ENCODE data around the gene FAM131C.
"Not testable (repeated sequence)": the region's sequence is repeated elsewhere in the genome, so short reads cannot be mapped to it uniquely, and the experiment has no call there.

FAM131C gene

GRCh38 chr1:16057314-16057915, 16.0 kb downstream of the FAM131C start:
- DNase-seq: not testable (repeated sequence)

DNA sequence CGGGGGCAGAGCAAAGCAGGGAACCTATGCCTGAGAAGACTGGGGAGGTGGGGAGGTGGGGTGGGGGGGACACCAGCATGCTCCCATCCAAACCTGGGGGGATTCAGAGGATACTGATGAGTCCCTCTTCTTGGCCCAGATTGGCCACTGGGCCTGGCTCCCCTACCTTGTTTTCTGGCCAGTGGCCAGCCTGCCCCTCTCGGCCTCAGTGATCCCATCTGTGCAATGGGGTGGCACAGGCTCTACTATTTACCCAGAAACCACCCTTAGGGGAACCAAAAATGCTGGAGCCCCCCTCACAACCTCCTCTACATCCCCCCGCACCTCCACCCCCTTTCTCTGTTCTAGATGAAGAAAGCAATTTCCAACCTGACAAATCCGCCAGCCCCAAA, 16.9 kb downstream of the FAM131C start:
- DNase-seq: not testable (repeated sequence)

- peak; percentile 80 for DNase-seq
Observed at GRCh38 chr1:16055613-16056520, 17.6 kb downstream of the FAM131C start.

- no peak for DNase-seq
Observed at GRCh38 chr1:16054598-16055540, 18.6 kb downstream of the FAM131C start.

GRCh38 chr1:16053781-16054502, 19.5 kb downstream of the FAM131C start:
- no peak for DNase-seq

DNA sequence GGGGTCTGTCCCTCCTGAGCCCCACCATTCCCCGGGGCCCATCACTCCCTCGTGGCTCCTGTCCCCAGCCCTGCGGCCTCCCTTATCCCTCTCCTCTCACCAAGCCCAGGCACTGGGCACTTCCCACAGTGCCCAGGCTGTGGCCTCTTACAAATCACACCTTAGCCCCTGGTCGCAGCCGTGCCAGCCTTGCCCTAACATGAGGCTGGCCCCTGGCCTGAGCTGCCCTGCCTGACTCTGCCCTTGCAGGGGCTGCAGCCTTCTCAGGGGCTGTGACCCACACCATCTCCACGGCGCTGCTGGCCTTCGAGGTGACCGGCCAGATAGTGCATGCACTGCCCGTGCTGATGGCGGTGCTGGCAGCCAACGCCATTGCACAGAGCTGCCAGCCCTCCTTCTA, 21.5 kb downstream of the FAM131C start:
- DNase-seq: not testable (repeated sequence)

DNA sequence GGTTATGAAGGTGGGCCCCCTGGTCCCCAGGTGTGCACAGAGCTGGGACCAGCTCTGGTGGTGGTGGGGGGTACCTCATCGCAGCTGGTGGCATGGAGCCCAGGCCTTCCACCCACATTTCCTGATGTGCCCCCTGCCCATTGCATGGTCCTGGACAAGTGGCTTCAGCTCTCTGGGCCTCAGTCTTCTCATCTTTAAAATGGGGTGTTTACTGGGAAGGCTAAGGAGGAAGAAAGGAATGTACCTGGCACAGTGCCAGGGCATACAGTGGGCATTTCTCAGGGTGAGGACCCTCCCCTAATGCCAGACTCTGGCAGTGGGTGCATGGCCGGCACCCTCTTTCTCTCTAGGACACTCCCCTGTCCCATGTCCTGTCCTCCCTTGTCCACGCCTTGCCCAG, 22.4 kb downstream of the FAM131C start:
- no peak for DNase-seq

DNA sequence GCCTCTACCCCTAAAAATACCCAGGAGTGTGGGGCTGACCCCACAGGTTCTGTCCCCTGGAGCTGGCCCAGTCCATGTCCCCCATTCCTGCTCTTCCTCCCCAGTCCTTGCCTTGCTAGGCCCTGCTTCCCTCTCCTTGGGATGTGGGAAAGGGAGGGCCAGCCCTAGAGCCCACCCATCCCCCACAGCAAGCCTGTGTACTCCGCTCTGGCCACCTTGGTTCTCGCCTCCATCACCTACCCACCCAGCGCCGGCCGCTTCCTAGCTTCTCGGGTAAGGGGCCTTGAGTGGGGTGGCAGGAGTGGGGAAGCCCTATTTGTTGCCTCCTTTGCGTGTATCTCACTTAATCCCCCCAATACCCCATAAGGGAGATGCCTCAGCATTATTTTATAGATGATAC, 23.1 kb downstream of the FAM131C start:
- DNase-seq: no peak

DNA sequence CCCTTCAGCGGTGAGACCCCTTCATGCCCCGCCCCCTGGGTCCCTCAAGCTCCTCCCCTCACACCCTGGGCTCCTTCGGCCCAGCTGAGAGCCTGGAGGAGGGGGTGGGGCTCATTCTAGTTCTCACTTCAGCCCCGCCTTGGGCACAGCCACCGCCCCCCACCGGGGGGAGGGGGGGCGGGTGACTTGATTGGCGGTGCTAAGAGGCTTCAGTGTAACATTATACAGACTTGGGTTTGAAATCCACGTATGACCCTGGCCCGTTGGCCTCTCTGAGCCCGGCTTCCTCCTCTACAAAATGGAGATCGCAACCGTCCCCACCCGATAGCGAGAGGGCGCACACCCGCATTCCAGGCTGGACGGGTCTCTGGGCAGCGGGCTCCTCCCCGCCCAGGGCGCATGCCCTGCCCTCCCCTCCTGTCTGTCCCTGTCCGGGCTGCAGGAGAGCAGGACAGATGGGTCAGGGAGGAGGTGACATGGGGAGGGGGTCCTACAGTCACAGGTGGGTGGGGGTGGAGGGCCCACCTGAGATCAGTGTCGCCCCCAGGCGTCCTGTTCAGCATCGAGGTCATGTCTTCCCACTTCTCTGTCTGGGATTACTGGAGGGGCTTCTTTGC, 24.8 kb downstream of the FAM131C start:
- DNase-seq: peak; percentile 35

DNA sequence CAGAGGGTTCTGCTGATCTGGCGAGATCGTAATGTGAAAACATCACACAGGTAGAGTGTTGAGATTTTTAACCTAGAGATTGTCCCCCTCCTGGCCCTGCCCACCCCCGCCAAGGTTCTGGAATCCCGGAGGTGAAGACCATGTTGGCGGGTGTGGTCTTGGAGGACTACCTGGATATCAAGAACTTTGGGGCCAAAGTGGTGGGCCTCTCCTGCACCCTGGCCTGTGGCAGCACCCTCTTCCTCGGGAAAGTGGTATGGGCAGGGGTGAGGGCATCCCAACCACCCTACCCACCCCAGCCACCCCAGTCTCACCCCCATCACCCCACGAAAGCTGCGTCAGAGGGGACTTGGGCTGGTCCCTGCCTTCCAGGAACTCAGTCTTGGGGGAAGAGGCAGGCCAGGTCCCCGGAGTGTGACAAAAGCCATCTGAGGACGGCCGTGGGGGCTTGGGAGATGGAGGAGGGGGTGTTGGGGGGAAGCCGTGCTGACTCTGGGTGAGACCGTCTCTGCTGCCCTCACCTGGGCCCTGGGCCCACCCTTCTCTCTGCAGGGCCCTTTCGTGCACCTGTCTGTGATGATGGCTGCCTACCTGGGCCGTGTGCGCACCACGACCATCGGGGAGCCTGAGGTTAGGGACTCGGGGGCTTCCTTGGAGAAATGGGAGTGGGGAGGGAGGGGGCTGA, 25.5 kb downstream of the FAM131C start:
- DNase-seq: no peak

DNA sequence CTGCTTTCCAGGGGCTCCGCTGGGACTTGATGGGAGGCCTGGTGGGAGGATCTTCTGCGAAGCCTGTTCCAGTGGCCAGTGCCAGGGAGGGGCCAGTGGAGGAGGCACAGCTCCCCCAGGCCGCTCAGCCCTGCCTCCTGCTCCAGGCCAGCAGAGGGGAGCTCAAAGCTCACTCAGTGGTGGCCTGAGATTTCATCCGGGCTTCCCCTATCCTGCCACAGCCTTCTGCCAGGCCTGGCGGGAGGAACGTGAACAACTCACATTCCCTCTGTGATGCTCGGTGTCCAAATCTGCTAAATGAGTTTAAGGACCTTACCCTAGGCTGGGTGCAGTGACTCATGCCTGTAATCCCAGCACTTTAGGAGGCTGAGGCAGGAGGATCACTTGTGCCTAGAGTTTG, 26.6 kb downstream of the FAM131C start:
- no peak for DNase-seq

- no peak for DNase-seq
Observed at GRCh38 chr1:16043950-16044349, 29.5 kb downstream of the FAM131C start.

DNA sequence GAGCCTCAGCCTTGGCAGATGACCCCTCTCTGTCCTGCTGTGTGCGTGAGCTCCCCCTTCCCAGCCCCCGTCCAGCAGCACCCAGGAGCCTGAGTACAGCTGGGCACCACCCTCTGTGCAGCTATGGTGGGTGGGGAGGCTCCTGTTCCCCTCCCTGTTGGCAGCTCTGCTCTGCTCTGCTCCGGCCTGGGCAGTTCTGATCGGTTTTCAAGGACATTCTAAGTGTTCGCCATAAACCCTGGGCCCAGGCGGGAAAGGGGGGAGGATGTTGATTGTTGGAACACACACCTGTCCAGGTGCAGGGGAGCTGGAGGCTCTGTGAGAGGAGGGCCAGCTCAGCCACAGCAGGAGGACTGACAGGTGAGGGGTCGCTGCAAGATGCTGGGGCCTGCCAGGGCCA, 29.9 kb downstream of the FAM131C start, which contains the start of gene CLCNKB:
Gene CLCNKB (plus strand): TSS at position 262 of the 400 bp plus-strand sequence. CDS start 711 bp downstream, outside the sequence.
- DNase-seq: no peak

GRCh38 chr1:16042654-16043053, 30.8 kb downstream of the FAM131C start:
- DNase-seq: not testable (repeated sequence)

DNA sequence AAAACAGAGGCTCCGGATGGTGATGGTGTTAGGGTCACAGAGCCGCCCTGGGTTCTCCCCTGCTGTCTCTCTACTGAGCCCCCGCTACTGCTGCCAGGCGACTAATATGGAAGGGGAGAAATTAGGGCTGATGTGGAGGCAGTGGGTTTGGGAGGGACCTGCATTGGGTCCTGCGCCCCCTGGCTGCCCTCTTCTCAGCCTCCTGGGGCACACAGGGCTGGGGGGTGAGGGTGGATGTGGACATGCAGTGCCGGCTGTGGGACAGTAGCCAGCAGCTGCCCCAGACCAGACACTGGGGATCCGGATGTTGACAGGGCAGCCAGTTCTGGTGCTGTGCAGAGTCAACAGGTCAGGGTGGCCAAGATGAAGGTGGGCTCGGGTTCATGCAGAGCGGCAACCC, 31.4 kb downstream of the FAM131C start:
- no peak for DNase-seq

- no peak for DNase-seq
Observed at GRCh38 chr1:16041200-16041599, 32.3 kb downstream of the FAM131C start.

GRCh38 chr1:16039871-16040270, 33.6 kb downstream of the FAM131C start:
- not testable (repeated sequence) for DNase-seq

DNA sequence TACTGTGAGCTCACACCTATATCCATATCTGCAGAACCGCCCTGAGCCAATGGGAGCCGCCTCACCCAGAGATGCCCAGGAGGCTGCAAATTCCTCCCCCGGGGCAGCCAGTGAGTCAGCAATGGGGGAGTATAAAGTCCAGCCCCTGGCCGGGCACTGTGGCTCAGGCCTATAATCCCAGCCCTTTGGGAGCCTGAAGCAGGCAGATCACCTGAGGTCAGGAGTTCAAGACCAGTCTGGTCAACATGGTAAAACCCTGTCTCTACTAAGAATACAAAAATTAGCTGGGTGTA, 34.9 kb downstream of the FAM131C start:
- DNase-seq: no peak

GRCh38 chr1:16036461-16036860, 37.0 kb downstream of the FAM131C start:
- not testable (repeated sequence) for DNase-seq

GRCh38 chr1:16033103-16033632, 40.3 kb downstream of the FAM131C start:
- DNase-seq: not testable (repeated sequence)

Measured in activated gamma-delta T cell treated with Interleukin-2 at 50 U/mL for 16 hours (primary cell).